CD4-positive, alpha-beta T cell treated with Interleukin-15 for 4 hours (primary cell): ENCODE results near the gene USP19.
A peak's percentile ranks its signal among the peaks of the same experiment; 100 is the strongest.

ENCODE experiments used
- DNase-seq: peaks from one replicate; pipeline ENCODE4 v3.0.0-alpha.2; 2020; ENCODE audit warnings: low spot score

The USP19 gene

GRCh38 chr3:49104427-49105291 is 16.0 kb downstream of the USP19 start, which contains the start of gene QARS1:
TSS of gene QARS1 (minus strand) at chr3:49104757. CDS start at chr3:49104733, 24 bp downstream.
- peak; percentile 90 for DNase-seq

DNA sequence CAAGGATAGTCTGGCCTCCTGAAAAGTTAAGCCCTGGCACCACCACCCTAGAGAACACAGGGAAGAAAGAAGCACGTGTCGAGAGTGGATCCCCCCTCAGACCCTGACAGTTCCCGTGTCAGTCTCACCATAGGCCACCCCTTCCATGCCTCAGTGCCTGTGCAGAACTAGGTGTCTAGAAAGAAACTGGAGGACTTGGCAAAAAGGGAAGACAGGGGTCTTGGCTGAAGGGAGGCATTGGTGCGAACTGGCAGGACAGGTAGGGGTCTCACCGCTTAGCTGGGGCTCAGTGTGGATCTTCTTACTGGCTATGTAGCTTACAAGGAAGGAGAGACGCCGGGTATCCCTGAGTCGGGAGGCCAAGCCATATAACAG is 16.6 kb downstream of the USP19 start:
- DNase-seq, result no peak

- DNase-seq, result no peak
These were observed 20.5 kb downstream of the USP19 start for GRCh38 chr3:49100046-49100615.

- no peak for DNase-seq
These were observed 21.6 kb downstream of the USP19 start for GRCh38 chr3:49098910-49099630.

DNA sequence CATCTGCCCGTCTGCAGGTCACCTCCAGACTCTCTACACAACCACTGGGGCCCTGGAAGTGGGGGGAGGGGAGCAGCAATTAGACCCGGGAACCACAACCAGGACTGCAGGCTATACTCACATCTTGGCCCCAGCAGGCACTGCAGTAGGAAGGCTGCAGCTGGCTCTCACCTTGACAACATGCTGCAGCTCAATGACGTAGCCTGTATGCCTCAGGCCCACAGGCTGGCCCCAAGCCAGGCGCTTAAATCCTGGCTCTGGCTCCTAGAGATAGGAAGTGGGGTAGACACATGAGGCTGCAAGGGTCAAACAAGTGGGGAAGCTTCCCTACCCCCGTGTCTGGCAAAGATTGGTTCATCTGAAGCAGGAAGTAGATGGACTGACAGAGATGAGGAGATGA is 22.2 kb downstream of the USP19 start:
- DNase-seq, result no peak

DNA sequence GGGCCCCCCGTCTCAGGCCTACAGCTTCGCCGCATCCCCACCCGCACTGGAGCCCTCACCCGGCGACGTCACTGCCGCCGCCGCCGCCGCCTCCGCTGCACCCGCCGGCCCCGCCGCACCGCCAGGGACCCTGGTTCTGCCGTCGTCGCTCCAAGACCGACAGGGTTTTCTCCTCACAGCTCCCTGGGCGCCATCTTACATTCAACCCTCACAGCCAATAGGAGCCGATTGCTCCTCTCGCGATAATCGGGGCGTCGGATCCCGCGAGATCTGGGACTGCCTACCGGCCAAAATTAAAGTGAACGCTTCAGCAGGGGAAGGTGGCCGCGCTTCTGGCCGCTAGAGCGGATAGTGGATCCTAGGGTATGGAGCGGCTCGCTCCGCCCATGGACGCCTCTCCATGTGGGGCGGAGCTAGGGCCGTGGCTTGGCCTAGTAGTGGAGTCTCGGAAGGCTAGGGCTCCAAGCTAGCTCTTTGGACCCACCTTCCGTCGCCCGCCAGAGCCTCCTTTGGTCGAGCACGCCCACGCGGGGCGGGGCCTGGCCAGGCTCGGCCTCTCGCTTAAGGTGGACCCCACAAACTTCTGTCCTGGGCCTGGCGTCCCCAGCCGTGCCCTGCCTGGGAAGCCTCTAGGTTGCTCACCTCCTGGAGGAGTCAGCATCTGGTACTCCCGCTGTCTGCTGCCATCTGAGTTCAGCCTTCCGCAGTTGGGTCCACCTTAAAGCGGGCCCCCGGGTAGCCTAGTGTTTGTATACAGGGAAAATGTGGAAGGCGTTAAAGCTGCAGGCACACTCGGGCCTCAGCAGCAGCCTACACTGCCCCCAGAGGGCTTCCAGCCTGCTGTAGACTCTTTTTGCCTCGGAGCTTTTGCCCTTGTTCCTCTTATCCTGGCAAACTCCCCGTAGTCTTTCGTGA is 26.5 kb downstream of the USP19 start, which contains the start of gene QRICH1:
Gene QRICH1, minus strand, starts transcription at position 219 of the 915 bp plus-strand sequence. CDS start 17,054 bp downstream, outside the sequence.
- DNase-seq, result peak; percentile 98

DNA sequence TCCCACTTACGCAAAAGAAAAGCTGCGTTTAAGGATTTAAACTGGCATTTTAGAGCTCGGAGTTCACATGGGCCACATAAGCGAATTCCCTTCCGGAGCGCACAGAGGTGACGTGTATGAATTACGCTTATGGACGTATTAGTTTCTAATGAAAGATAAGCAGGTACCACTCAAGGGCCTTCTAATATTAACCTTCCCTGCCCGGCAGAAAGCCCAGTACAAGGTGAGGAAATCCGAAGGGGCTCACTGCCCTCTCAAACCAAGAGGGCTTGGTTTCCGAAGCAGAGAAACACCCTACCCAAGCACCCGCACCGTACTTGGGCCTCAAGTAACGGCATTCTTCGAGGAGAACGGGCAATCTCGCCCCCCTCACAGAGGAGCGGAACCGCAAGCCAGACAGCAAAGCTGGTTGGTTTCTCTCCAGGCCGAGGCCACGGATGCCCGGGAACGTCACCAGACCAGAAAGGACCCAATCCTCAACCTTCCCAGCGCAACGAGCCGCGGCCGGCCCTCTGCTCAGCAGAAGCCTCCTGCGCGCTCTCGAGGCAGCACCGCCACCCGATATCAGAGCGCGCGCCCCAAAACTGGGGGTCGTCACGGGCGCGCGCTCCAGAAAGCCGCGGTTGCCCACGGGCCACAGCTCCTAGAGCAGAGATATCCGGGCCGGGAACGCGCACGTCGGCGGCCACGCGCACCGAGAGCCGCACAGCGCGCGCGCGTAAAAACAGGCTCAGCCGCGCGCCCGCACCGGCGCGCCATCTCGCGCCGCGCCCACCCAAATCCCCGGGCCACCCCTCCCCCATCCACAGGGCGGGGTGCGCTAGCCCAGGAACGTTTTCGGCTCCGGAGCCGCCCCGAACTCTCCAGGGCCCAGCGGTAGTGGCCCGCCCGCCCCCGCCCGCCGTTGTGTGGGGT is 27.4 kb downstream of the USP19 start:
- DNase-seq, result peak; percentile 80

DNA sequence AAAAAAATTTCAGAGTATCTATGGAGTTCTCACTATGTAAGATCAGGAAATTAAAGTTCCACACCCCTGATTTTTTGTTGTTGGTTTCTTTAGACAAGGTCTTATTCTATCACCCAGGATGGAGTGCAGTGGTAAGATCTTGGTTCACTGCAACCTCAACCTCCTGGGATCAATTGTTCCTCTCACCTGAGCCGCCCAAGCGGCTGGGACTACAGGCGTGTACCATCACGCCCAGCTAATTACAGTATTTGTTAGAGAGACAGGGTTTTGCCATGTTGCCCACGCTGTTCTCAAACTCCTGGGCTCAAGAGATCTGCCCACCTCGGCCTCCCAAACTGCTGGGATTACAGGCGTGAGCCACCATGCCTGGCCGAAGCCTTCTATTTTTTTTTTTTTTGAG is 39.2 kb downstream of the USP19 start:
- DNase-seq, result no peak

- no peak for DNase-seq
These were observed 41.4 kb downstream of the USP19 start for GRCh38 chr3:49079270-49079669.

- no peak for DNase-seq
These were observed 44.0 kb downstream of the USP19 start for GRCh38 chr3:49076646-49077045.

GRCh38 chr3:49076116-49076515 is 44.5 kb downstream of the USP19 start:
- DNase-seq, result no peak
